GM23338 (cell line): Measurements from ENCODE around the gene PKD1L1. TPM values are rescaled to one million over a fixed set of nuclear protein-coding genes. Genes with fewer than 3 reads are reported as not detected.

Experiments
- ATAC-seq: fragments of 200-7000 bp; cut with Tn5 transposase; 3 replicates; pipeline ENCODE4 v1.9.1; 2020
- DNase-seq: peaks from one replicate; pipeline ENCODE4 v3.0.0-alpha.2; 2015; ENCODE audit warnings: low spot score
- H2AFZ ChIP-seq: fragments of 200-600 bp; sonication (generic); 2 replicates; pipeline ENCODE4 v1.8.0; 2016; ENCODE audit warnings: antibody characterized with exemption, mild to moderate bottlenecking, moderate library complexity
- H3F3A ChIP-seq: fragments of 200-600 bp; sonication (generic); replicated peaks from 2 replicates; pipeline ENCODE4 v1.8.0; 2017; ENCODE audit warnings: antibody characterized with exemption, mixed run types, low read depth
- H3K27ac ChIP-seq: fragments of 200-600 bp; sonication (generic); 2 replicates; pipeline ENCODE4 v1.6.1; 2016; ENCODE audit warnings: low read depth
- H3K27me3 ChIP-seq: fragments of 200-600 bp; sonication (generic); 2 replicates; pipeline ENCODE4 v1.8.0; 2016; ENCODE audit warnings: mild to moderate bottlenecking, mixed run types, moderate library complexity; ENCODE audit not compliant: insufficient read depth
- H3K36me3 ChIP-seq: fragments of 200-600 bp; sonication (generic); 2 replicates; pipeline ENCODE4 v1.8.0; 2016; ENCODE audit warnings: mild to moderate bottlenecking; ENCODE audit not compliant: insufficient read depth
- H3K4me1 ChIP-seq: fragments of 200-600 bp; sonication (generic); 2 replicates; pipeline ENCODE4 v1.8.0; 2016; ENCODE audit warnings: mild to moderate bottlenecking, moderate library complexity; ENCODE audit not compliant: insufficient read depth
- H3K4me2 ChIP-seq: fragments of 200-600 bp; sonication (generic); 2 replicates; pipeline ENCODE4 v1.7.1; 2017; ENCODE audit warnings: mixed run types
- H3K4me3 ChIP-seq: fragments of 200-600 bp; sonication (generic); 2 replicates; pipeline ENCODE4 v1.6.1; 2016; ENCODE audit warnings: mixed run types
- H3K79me2 ChIP-seq: fragments of 200-600 bp; sonication (generic); replicated peaks from 2 replicates; pipeline ENCODE4 v1.8.0; 2017; ENCODE audit warnings: mild to moderate bottlenecking; ENCODE audit not compliant: insufficient read depth
- H3K9me2 ChIP-seq: fragments of 200-600 bp; sonication (generic); 2 replicates; pipeline ENCODE4 v1.8.0; 2017; ENCODE audit not compliant: insufficient read depth
- H4K20me1 ChIP-seq: fragments of 200-600 bp; sonication (generic); replicated peaks from 2 replicates; pipeline ENCODE4 v1.8.0; 2017; ENCODE audit warnings: mild to moderate bottlenecking; ENCODE audit not compliant: insufficient read depth
- H3K27ac Mint-ChIP-seq: 2 replicates; pipeline ENCODE4 v1.8.0; 2020; ENCODE audit warnings: inconsistent platforms, mild to moderate bottlenecking, moderate library complexity, mixed read lengths
- H3K27me3 Mint-ChIP-seq: 3 replicates; pipeline ENCODE4 v1.8.0; 2022; ENCODE audit warnings: low read depth, mild to moderate bottlenecking, moderate library complexity, mixed read lengths, inconsistent platforms; ENCODE audit not compliant: insufficient read depth, poor library complexity
- H3K36me3 Mint-ChIP-seq: 3 replicates; pipeline ENCODE4 v1.8.0; 2021; ENCODE audit warnings: low read depth, mild to moderate bottlenecking, inconsistent platforms, moderate library complexity, mixed read lengths
- H3K4me1 Mint-ChIP-seq: 3 replicates; pipeline ENCODE4 v1.8.0; 2020; ENCODE audit warnings: mild to moderate bottlenecking, inconsistent platforms, mixed read lengths
- H3K4me3 Mint-ChIP-seq: 3 replicates; pipeline ENCODE4 v1.8.0; 2021; ENCODE audit warnings: moderate library complexity, mild to moderate bottlenecking, inconsistent platforms, mixed read lengths
- H3K9me3 Mint-ChIP-seq: 3 replicates; pipeline ENCODE4 v1.8.0; 2020; ENCODE audit warnings: moderate library complexity, mild to moderate bottlenecking, inconsistent platforms, mixed read lengths
- CREB1 ChIP-seq: fragments of 250-450 bp; sonication (Bioruptor Pico); IDR thresholded peaks from 2 replicates; pipeline ENCODE4 v1.5.0; 2020; ENCODE audit warnings: low read depth, mild to moderate bottlenecking, moderate library complexity
- EZH2 ChIP-seq: fragments of 200-600 bp; sonication (generic); IDR thresholded peaks from one replicate; pipeline ENCODE4 v1.8.0; 2017; ENCODE audit warnings: antibody characterized with exemption, mild to moderate bottlenecking, low read depth; ENCODE audit not compliant: unreplicated experiment
- EZH2phosphoT487 ChIP-seq: fragments of 200-600 bp; sonication (generic); IDR thresholded peaks from one replicate; pipeline ENCODE4 v1.8.1; 2018; ENCODE audit warnings: antibody characterized with exemption; ENCODE audit not compliant: unreplicated experiment
- JUNB ChIP-seq: IDR thresholded peaks from one replicate; pipeline ENCODE4 v1.6.1; 2016; ENCODE audit warnings: antibody characterized with exemption; ENCODE audit not compliant: unreplicated experiment
- NANOG ChIP-seq: IDR thresholded peaks from 2 replicates; pipeline ENCODE4 v1.6.1; 2016; ENCODE audit warnings: antibody characterized with exemption, borderline replicate concordance
- POLR2AphosphoS5 ChIP-seq: IDR thresholded peaks from 2 replicates; pipeline ENCODE4 v1.6.1; 2016; ENCODE audit warnings: antibody characterized with exemption, low read depth
- STAT1 ChIP-seq: IDR thresholded peaks from one replicate; pipeline ENCODE4 v1.6.1; 2016; ENCODE audit warnings: antibody characterized with exemption; ENCODE audit not compliant: unreplicated experiment
- ZNF114 ChIP-seq: fragments of 250-450 bp; sonication (Bioruptor Pico); IDR thresholded peaks from 2 replicates; pipeline ENCODE4 v1.5.0; 2020; ENCODE audit warnings: mild to moderate bottlenecking, moderate library complexity
- ZNF331 ChIP-seq: fragments of 250-450 bp; sonication (Bioruptor Pico); IDR thresholded peaks from 2 replicates; pipeline ENCODE4 v1.5.0; 2020; ENCODE audit warnings: low read depth, mild to moderate bottlenecking, moderate library complexity
- polyA plus RNA-seq: library from polyadenylated mRNA; unstranded; fragments of >200 nt; fragmentation: Nextera tagmentation; extraction: Ambion mirVana; gene quantifications from 2 replicates; pipeline ENCODE4 v1.2.1, GENCODE V29; 2016
- total RNA-seq: library from RNA; depleted of rRNA; stranded (reverse); fragments of >200 nt; shearing (Covaris generic); gene quantifications from 2 replicates; pipeline ENCODE4 v1.2.3, GENCODE V29; 2014
- TF ChIP-seq, protein P1 (sequence below), 2 experiments: fragments of 200-600 bp in 1 of 2; sonication (generic) in 1 of 2; conservative IDR thresholded peaks; 2 replicates each; pipeline versions ENCODE4 v1.5.1 to v1.6.1; 2016 to 2017; ENCODE audit warnings: antibody characterized with exemption in 2 of 2, low read depth in 2 of 2, mild to moderate bottlenecking in 2 of 2, moderate library complexity in 1 of 2
- TF ChIP-seq, protein P2 (sequence below): IDR thresholded peaks from one replicate; pipeline ENCODE4 v1.6.1; 2018; ENCODE audit warnings: antibody characterized with exemption; ENCODE audit not compliant: unreplicated experiment
- TF ChIP-seq, protein P3 (sequence below): fragments of 250-450 bp; sonication (Bioruptor Pico); IDR thresholded peaks from 2 replicates; pipeline ENCODE4 v1.5.0; 2020; ENCODE audit warnings: mild to moderate bottlenecking, moderate library complexity
- TF ChIP-seq, protein P4 (sequence below): IDR thresholded peaks from 2 replicates; pipeline ENCODE4 v1.6.1; 2016; ENCODE audit warnings: antibody characterized with exemption

Gene PKD1L1
- total and polyA plus RNA-seq, 2 experiments from 2014 or later: 0.03 TPM; not detected in 1

DNA sequence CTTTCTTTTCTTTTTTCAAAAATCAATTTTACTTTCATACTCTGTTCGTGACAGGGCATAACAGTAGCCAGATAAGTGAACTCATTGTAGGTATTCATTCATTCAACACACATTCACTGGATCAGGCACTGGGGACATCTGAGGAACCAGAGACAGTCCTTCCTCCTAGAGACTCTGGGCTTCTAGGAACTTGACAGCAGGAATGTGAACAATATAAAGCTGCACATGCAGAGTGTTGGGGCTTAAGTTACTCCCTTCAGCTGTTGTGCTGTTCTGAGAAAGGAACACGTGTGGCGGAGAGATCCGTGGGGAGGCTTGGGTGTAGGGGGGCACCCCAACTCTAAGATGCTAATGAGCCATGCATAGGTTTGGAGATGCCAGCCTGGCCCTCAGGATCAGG lies 120.4 kb downstream of the PKD1L1 start:
- DNase-seq (no peak), ATAC-seq (no peak)
- Mint-ChIP-seq H3K27me3 (peaks cover 2% of the 10 kb centered on the region), H3K4me1 (no peaks in the 10 kb centered on the region), H3K27ac (no peak overlapping the region), H3K36me3 (no peaks in the 10 kb centered on the region), H3K9me3 (no peaks in the 10 kb centered on the region), H3K4me3 (no peak overlapping the region)
- H3K27ac ChIP-seq: no peak overlapping the region
- H3K9me2 ChIP-seq: no peaks in the 10 kb centered on the region
- no peaks in the 10 kb centered on the region for H3K79me2 ChIP-seq
- H3K4me1 ChIP-seq: no peaks in the 10 kb centered on the region
- H4K20me1 ChIP-seq: no peaks in the 10 kb centered on the region
- TF ChIP-seq NANOG (no peak), POLR2AphosphoS5 (no peak), ZNF114 (no peak), EZH2 (no peak), ZNF331 (CRISPR knock-in tag) (no peak), CREB1 (CRISPR knock-in tag) (no peak), JUNB (no peak), EZH2phosphoT487 (no peak), STAT1 (no peak)
- TF ChIP-seq, protein P1, sequence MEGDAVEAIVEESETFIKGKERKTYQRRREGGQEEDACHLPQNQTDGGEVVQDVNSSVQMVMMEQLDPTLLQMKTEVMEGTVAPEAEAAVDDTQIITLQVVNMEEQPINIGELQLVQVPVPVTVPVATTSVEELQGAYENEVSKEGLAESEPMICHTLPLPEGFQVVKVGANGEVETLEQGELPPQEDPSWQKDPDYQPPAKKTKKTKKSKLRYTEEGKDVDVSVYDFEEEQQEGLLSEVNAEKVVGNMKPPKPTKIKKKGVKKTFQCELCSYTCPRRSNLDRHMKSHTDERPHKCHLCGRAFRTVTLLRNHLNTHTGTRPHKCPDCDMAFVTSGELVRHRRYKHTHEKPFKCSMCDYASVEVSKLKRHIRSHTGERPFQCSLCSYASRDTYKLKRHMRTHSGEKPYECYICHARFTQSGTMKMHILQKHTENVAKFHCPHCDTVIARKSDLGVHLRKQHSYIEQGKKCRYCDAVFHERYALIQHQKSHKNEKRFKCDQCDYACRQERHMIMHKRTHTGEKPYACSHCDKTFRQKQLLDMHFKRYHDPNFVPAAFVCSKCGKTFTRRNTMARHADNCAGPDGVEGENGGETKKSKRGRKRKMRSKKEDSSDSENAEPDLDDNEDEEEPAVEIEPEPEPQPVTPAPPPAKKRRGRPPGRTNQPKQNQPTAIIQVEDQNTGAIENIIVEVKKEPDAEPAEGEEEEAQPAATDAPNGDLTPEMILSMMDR (conservative IDR thresholded peaks at IDR 0.05; ENCODE audit: low read depth in 2 of 2): no peak
- TF ChIP-seq, protein P2, sequence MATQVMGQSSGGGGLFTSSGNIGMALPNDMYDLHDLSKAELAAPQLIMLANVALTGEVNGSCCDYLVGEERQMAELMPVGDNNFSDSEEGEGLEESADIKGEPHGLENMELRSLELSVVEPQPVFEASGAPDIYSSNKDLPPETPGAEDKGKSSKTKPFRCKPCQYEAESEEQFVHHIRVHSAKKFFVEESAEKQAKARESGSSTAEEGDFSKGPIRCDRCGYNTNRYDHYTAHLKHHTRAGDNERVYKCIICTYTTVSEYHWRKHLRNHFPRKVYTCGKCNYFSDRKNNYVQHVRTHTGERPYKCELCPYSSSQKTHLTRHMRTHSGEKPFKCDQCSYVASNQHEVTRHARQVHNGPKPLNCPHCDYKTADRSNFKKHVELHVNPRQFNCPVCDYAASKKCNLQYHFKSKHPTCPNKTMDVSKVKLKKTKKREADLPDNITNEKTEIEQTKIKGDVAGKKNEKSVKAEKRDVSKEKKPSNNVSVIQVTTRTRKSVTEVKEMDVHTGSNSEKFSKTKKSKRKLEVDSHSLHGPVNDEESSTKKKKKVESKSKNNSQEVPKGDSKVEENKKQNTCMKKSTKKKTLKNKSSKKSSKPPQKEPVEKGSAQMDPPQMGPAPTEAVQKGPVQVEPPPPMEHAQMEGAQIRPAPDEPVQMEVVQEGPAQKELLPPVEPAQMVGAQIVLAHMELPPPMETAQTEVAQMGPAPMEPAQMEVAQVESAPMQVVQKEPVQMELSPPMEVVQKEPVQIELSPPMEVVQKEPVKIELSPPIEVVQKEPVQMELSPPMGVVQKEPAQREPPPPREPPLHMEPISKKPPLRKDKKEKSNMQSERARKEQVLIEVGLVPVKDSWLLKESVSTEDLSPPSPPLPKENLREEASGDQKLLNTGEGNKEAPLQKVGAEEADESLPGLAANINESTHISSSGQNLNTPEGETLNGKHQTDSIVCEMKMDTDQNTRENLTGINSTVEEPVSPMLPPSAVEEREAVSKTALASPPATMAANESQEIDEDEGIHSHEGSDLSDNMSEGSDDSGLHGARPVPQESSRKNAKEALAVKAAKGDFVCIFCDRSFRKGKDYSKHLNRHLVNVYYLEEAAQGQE: no peak
- TF ChIP-seq, protein P3, sequence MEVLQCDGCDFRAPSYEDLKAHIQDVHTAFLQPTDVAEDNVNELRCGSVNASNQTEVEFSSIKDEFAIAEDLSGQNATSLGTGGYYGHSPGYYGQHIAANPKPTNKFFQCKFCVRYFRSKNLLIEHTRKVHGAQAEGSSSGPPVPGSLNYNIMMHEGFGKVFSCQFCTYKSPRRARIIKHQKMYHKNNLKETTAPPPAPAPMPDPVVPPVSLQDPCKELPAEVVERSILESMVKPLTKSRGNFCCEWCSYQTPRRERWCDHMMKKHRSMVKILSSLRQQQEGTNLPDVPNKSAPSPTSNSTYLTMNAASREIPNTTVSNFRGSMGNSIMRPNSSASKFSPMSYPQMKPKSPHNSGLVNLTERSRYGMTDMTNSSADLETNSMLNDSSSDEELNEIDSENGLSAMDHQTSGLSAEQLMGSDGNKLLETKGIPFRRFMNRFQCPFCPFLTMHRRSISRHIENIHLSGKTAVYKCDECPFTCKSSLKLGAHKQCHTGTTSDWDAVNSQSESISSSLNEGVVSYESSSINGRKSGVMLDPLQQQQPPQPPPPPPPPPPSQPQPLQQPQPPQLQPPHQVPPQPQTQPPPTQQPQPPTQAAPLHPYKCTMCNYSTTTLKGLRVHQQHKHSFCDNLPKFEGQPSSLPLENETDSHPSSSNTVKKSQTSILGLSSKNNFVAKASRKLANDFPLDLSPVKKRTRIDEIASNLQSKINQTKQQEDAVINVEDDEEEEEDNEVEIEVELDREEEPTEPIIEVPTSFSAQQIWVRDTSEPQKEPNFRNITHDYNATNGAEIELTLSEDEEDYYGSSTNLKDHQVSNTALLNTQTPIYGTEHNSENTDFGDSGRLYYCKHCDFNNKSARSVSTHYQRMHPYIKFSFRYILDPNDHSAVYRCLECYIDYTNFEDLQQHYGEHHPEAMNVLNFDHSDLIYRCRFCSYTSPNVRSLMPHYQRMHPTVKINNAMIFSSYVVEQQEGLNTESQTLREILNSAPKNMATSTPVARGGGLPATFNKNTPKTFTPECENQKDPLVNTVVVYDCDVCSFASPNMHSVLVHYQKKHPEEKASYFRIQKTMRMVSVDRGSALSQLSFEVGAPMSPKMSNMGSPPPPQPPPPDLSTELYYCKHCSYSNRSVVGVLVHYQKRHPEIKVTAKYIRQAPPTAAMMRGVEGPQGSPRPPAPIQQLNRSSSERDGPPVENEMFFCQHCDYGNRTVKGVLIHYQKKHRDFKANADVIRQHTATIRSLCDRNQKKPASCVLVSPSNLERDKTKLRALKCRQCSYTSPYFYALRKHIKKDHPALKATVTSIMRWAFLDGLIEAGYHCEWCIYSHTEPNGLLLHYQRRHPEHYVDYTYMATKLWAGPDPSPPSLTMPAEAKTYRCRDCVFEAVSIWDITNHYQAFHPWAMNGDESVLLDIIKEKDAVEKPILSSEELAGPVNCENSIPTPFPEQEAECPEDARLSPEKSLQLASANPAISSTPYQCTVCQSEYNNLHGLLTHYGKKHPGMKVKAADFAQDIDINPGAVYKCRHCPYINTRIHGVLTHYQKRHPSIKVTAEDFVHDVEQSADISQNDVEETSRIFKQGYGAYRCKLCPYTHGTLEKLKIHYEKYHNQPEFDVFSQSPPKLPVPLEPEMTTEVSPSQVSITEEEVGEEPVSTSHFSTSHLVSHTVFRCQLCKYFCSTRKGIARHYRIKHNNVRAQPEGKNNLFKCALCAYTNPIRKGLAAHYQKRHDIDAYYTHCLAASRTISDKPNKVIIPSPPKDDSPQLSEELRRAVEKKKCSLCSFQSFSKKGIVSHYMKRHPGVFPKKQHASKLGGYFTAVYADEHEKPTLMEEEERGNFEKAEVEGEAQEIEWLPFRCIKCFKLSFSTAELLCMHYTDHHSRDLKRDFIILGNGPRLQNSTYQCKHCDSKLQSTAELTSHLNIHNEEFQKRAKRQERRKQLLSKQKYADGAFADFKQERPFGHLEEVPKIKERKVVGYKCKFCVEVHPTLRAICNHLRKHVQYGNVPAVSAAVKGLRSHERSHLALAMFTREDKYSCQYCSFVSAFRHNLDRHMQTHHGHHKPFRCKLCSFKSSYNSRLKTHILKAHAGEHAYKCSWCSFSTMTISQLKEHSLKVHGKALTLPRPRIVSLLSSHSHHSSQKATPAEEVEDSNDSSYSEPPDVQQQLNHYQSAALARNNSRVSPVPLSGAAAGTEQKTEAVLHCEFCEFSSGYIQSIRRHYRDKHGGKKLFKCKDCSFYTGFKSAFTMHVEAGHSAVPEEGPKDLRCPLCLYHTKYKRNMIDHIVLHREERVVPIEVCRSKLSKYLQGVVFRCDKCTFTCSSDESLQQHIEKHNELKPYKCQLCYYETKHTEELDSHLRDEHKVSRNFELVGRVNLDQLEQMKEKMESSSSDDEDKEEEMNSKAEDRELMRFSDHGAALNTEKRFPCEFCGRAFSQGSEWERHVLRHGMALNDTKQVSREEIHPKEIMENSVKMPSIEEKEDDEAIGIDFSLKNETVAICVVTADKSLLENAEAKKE (CRISPR knock-in tag): no peak
- TF ChIP-seq, protein P4, sequence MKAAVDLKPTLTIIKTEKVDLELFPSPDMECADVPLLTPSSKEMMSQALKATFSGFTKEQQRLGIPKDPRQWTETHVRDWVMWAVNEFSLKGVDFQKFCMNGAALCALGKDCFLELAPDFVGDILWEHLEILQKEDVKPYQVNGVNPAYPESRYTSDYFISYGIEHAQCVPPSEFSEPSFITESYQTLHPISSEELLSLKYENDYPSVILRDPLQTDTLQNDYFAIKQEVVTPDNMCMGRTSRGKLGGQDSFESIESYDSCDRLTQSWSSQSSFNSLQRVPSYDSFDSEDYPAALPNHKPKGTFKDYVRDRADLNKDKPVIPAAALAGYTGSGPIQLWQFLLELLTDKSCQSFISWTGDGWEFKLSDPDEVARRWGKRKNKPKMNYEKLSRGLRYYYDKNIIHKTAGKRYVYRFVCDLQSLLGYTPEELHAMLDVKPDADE: no peak
- no peak overlapping the region for H2AFZ ChIP-seq
- no peak overlapping the region for H3K4me2 ChIP-seq
- no peaks in the 10 kb centered on the region for H3F3A ChIP-seq
- H3K4me3 ChIP-seq: no peak overlapping the region
- no peaks in the 10 kb centered on the region for H3K36me3 ChIP-seq
- H3K27me3 ChIP-seq: no peaks in the 10 kb centered on the region
